ENCODE measurements around the gene PACS1. TPM values are rescaled to one million over a fixed set of nuclear protein-coding genes. Genes with fewer than 3 reads are reported as not detected.

PACS1 gene
- total RNA-seq, 1 experiment from 2014 or later, result 91.8 TPM

DNA sequence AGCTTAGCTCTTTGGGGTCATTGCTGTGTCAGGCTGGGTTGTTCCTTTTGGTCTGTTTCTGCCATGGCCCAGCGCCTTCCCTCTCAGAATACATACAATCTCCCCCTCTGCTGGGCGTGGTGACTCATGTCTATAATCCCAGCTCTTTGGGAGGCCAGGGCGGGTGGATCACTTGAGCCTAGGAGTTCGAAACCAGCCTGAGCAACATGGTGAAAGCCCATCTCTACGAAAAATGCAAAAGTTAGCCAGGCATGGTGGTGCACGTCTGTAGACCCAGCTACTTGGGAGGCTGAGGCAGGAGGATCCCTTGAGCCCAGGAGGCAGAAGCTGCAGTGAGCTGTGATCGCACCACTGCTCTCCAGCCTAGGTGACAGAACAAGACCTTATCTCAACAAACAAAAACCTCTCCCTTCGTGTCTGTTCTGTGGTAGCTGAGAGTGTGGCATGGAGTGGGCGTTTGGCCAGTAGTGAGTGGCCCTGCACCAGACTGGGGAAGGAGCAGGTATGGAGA, 151.7 kb downstream of the PACS1 start:
- no peak overlapping the region for H3K27ac ChIP-seq (ENCODE audit: low read length)
- H3K4me3 ChIP-seq (ENCODE audit: low read depth in 2 of 2, low read length in 2 of 2), result no peak overlapping the region
- DNase-seq (ENCODE audit: low read depth, low spot score) (no peak), ATAC-seq (peak; percentile 22)
- CTCF ChIA-PET, result interaction anchor here (0.7 to 1.4 kb wide), 3 partner anchors 34 to 68 kb away, joined by 3 to 6 read pairs (median 3); partner anchors contain the start of gene YIF1A
- BruUV-seq (replicated peaks), result no TSS peak
- in situ Hi-C loops (cut with HindIII; ENCODE audit: low pct_unique_long_range_greater_than_20kb, low sequenced_read_pairs) (no loop called here), intact Hi-C loops (cut with micrococcal nuclease; ENCODE audit: unreplicated experiment) (loop anchor here (1.0 kb wide), 1 partner anchor 37 kb away; no protein-coding TSS in a partner anchor)
- H3K9me3 ChIP-seq (ENCODE audit: control insufficient read depth, insufficient read depth, low read depth, low read length), result no peaks in the 10 kb centered on the region
- H3K27me3 ChIP-seq (ENCODE audit: control insufficient read depth, insufficient read depth, low read length), result no peaks in the 10 kb centered on the region
- H3K36me3 ChIP-seq (ENCODE audit: control insufficient read depth, insufficient read depth, low read length), result peaks cover 6% of the 10 kb centered on the region; the same call in 1 of the 2 replicates
- no peak for TF ChIP-seq REST (IDR thresholded peaks at IDR 0.05; ENCODE audit: insufficient read depth in 1 of 2, low read depth in 2 of 2, low read length in 1 of 2)
- TF ChIP-seq, protein P1, sequence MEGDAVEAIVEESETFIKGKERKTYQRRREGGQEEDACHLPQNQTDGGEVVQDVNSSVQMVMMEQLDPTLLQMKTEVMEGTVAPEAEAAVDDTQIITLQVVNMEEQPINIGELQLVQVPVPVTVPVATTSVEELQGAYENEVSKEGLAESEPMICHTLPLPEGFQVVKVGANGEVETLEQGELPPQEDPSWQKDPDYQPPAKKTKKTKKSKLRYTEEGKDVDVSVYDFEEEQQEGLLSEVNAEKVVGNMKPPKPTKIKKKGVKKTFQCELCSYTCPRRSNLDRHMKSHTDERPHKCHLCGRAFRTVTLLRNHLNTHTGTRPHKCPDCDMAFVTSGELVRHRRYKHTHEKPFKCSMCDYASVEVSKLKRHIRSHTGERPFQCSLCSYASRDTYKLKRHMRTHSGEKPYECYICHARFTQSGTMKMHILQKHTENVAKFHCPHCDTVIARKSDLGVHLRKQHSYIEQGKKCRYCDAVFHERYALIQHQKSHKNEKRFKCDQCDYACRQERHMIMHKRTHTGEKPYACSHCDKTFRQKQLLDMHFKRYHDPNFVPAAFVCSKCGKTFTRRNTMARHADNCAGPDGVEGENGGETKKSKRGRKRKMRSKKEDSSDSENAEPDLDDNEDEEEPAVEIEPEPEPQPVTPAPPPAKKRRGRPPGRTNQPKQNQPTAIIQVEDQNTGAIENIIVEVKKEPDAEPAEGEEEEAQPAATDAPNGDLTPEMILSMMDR (IDR thresholded peaks at IDR 0.05), result no peak
- TF ChIP-seq TCF7L2 (IDR thresholded peaks at IDR 0.05; ENCODE audit: low read depth, low read length), result no peak
- TF ChIP-seq POLR2AphosphoS5 (IDR thresholded peaks at IDR 0.05; ENCODE audit: low read depth, low read length), result no peak
- no peak for TF ChIP-seq SIN3A (IDR thresholded peaks at IDR 0.05; ENCODE audit: borderline replicate concordance, insufficient read depth, low read depth, low read length)
- peaks cover 4% of the 10 kb centered on the region; the same call in 1 of the 2 replicates for H3K4me1 ChIP-seq (ENCODE audit: control insufficient read depth, insufficient read depth, low read length)
- POLR2A ChIA-PET, result no interaction called here

DNA sequence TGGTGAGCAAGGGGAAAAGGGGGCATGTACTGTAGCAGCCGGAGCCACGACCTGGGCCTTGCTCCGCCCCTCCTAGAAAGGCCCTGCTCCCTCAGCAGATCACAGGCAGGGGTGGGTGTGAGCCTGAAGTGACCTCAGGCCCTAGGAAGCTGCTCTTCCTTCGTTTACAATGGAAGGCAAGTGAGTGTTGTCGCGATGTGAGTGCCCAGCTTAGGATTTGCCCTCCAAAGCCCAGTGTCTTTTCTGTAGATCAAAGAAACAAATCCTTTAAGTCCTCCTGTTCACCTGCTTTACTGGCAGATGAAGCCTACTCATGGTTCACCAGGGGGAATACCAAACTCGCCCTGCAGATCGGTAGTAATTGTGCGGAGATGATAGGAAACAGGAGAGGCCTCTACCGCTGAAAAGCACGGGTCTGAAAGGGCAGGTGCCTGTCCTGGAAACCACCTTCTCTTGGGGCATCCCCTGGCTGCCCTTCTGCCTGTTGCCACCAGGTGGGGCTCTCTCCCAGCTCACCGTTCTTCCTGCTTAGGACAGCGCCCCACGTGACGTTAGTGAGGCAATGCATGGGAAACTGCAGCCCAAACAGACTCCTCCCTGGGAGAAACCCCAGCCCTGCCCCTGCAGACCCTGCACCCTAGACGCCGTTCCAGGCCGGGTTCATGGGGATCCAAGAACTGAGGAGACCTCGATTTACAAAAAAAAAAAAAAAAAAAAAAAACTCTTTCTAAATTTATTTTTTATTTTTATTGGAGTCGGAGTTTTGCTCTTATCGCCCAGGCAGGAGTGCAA, 152.5 kb downstream of the PACS1 start:
- TF ChIP-seq SIN3A (IDR thresholded peaks at IDR 0.05; ENCODE audit: borderline replicate concordance, insufficient read depth, low read depth, low read length) (no peak), TCF7L2 (IDR thresholded peaks at IDR 0.05; ENCODE audit: low read depth, low read length) (peak; percentile 57; the same call in 1 of the 2 replicates), POLR2AphosphoS5 (IDR thresholded peaks at IDR 0.05; ENCODE audit: low read depth, low read length) (peak; percentile 50; the same call in 1 of the 2 replicates), REST (IDR thresholded peaks at IDR 0.05; ENCODE audit: insufficient read depth in 1 of 2, low read depth in 2 of 2, low read length in 1 of 2) (0 out of 4 replicates have a peak, but pooled peaks of 1 of the 2 experiments have one; percentile 72)
- TF ChIP-seq, protein P1 (IDR thresholded peaks at IDR 0.05), result peak; percentile 100
- H3K9me3 ChIP-seq (ENCODE audit: control insufficient read depth, insufficient read depth, low read depth, low read length), result no peaks in the 10 kb centered on the region
- DNase-seq (ENCODE audit: low read depth, low spot score), result peak; percentile 86
- peaks cover 4% of the 10 kb centered on the region; the same call in 1 of the 2 replicates for H3K4me1 ChIP-seq (ENCODE audit: control insufficient read depth, insufficient read depth, low read length)
- H3K27ac ChIP-seq (ENCODE audit: low read length), result no peak overlapping the region
- ChIA-PET CTCF (interaction anchor here (0.7 to 1.4 kb wide), 2 partner anchors 36 to 67 kb away, joined by 3 to 6 read pairs; partner anchors contain the start of gene YIF1A), POLR2A (no interaction called here)
- intact Hi-C loops (cut with micrococcal nuclease; ENCODE audit: unreplicated experiment) (loop anchor here (1.0 kb wide), 1 partner anchor 36 kb away; no protein-coding TSS in a partner anchor), in situ Hi-C loops (cut with HindIII; ENCODE audit: low pct_unique_long_range_greater_than_20kb, low sequenced_read_pairs) (no loop called here)
- peaks cover 6% of the 10 kb centered on the region; the same call in 1 of the 2 replicates for H3K36me3 ChIP-seq (ENCODE audit: control insufficient read depth, insufficient read depth, low read length)
- H3K27me3 ChIP-seq (ENCODE audit: control insufficient read depth, insufficient read depth, low read length), result no peaks in the 10 kb centered on the region
- BruUV-seq (replicated peaks), result no TSS peak
- ATAC-seq, result peak; percentile 93
- no peak overlapping the region for H3K4me3 ChIP-seq (ENCODE audit: low read depth in 2 of 2, low read length in 2 of 2)

Measured in Panc1 (cell line).